ENCODE data around the gene CH25H.
"Not testable (repeated sequence)": the region's sequence is repeated elsewhere in the genome, so short reads cannot be mapped to it uniquely, and the experiment has no call there.

The CH25H gene

DNA sequence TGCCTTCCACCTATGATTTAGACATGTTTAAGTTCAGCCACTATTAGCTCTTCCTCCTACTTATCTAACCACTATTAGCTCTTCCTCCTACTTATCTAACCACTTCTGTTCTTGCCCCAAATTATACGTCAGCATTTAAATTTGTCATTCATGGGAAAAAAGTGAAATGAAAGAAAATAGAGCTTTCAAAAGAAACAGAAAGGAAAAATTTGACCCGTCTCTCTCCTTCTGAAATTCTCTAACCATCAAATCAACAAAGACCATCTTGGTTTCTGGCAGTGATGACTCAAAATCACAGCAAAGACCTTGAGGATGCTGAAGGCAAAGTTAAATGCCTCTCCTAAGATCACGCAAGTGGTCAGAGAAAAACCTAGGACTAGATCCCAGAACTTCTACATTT, 41.9 kb upstream of the CH25H start:
- TF ChIP-seq, protein P1, sequence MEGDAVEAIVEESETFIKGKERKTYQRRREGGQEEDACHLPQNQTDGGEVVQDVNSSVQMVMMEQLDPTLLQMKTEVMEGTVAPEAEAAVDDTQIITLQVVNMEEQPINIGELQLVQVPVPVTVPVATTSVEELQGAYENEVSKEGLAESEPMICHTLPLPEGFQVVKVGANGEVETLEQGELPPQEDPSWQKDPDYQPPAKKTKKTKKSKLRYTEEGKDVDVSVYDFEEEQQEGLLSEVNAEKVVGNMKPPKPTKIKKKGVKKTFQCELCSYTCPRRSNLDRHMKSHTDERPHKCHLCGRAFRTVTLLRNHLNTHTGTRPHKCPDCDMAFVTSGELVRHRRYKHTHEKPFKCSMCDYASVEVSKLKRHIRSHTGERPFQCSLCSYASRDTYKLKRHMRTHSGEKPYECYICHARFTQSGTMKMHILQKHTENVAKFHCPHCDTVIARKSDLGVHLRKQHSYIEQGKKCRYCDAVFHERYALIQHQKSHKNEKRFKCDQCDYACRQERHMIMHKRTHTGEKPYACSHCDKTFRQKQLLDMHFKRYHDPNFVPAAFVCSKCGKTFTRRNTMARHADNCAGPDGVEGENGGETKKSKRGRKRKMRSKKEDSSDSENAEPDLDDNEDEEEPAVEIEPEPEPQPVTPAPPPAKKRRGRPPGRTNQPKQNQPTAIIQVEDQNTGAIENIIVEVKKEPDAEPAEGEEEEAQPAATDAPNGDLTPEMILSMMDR (IDR thresholded peaks at IDR 0.05; ENCODE audit: low read depth, low read length) = no peak
- no peak for DNase-seq (ENCODE audit: low read depth, low spot score)
- H3K4me3 ChIP-seq (ENCODE audit: low read depth, low read length) = no peak overlapping the region
- in situ Hi-C loops (cut with HindIII; ENCODE audit: low sequenced_read_pairs) = no loop called here

DNA sequence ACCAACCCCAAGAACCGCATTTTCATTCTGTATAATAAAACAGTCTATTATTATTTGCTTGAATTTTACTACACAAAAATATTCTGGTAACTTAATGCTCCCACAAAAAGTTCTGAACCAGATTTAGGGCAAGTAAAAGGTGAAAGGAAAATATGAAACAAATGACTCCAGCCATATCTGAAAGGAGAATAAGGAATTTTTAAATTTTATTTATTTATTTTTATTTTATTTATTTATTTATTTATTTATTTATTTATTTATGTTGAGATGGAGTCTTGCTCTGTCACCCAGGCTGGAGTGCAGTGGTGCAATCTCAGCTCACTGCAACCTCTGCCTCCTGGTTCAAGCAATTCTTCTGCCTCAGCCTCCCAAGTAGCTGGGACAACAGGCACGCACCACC, 40.5 kb upstream of the CH25H start:
- H3K4me3 ChIP-seq (ENCODE audit: low read depth, low read length); in situ Hi-C loops (cut with HindIII; ENCODE audit: low sequenced_read_pairs); DNase-seq (ENCODE audit: low read depth, low spot score): not testable (repeated sequence)

DNA sequence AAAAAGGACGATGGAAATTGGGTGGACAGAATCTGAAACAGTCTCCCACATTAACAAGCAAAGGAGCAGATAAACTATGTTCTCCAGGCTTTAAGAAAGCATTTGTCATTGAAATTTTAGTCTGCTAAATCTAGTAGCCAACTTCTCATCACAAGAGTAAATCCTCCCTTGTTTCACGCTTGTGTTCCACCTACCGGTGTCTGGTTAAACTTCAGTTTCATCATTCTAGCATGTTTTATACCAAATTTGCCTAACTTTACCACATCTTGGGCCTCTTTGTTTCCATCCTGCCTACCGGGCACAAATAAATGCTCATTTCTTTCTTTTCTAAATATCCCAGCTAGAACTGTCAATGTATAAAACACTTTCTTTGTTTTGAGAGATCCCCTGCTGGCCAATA, 38.7 kb upstream of the CH25H start:
- in situ Hi-C loops (cut with HindIII; ENCODE audit: low sequenced_read_pairs) = no loop called here

DNA sequence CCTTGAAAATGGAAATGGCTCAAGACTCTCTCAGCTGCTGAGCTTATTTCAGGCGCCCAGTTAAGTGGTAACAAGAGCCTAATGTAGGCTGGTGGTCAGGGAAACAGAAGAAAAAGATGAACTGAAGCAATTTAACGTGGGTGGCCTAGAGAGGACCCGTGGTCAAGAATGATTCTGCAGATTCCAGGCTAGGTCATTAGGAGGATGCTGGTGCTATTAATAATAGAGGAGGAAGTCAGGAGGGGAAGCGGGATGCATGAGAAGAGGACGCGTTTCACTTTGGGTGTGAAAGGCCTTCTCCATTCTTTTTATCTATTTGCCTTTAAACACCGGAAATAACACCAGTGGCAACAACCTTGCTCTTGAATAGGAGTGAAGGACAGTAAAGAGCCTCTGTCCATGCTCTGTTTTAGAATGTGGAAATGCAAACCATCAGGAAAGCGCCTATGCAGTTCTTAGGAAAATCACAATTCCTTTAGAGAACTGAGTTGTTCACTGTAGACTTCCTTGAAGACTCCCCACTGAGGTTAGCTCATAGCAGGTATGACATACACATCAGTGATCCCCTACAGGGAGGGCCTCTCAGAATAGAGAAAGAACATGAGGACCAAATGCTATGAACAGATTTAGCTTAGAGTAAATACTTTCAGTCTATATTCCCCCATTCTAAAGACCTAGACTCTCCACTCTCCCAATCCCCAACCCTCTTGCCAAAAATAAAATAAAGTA, 35.9 kb upstream of the CH25H start:
- H3K4me3 ChIP-seq (ENCODE audit: low read depth, low read length) = no peak overlapping the region
- in situ Hi-C loops (cut with HindIII; ENCODE audit: low sequenced_read_pairs) = no loop called here
- DNase-seq (ENCODE audit: low read depth, low spot score) = no peak
- TF ChIP-seq, protein P1 (IDR thresholded peaks at IDR 0.05; ENCODE audit: low read depth, low read length) = no peak

More for the DNA sequence above, 38.7 kb upstream of the CH25H start:
- TF ChIP-seq, protein P1 (IDR thresholded peaks at IDR 0.05; ENCODE audit: low read depth, low read length) = no peak
- DNase-seq (ENCODE audit: low read depth, low spot score) = no peak
- H3K4me3 ChIP-seq (ENCODE audit: low read depth, low read length) = no peak overlapping the region

DNA sequence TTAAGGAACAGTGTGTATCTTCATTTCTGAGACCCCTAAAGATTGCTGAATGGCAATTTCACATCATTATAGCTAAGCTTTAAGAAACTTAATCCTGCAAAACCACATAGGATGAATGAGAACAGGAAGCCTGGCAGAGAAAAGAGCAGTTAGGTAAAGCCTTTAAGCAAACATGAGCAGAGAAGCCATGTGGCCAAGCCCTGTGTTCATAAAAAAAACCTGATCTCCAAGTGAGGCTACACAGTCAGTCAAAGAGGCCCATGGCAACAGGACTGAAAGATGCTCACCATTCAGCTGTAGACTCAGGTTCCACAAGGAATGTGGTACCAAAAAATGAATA, 35.2 kb upstream of the CH25H start:
- TF ChIP-seq, protein P1 (IDR thresholded peaks at IDR 0.05; ENCODE audit: low read depth, low read length) = no peak
- no peak for DNase-seq (ENCODE audit: low read depth, low spot score)
- H3K4me3 ChIP-seq (ENCODE audit: low read depth, low read length) = no peak overlapping the region
- in situ Hi-C loops (cut with HindIII; ENCODE audit: low sequenced_read_pairs) = no loop called here

DNA sequence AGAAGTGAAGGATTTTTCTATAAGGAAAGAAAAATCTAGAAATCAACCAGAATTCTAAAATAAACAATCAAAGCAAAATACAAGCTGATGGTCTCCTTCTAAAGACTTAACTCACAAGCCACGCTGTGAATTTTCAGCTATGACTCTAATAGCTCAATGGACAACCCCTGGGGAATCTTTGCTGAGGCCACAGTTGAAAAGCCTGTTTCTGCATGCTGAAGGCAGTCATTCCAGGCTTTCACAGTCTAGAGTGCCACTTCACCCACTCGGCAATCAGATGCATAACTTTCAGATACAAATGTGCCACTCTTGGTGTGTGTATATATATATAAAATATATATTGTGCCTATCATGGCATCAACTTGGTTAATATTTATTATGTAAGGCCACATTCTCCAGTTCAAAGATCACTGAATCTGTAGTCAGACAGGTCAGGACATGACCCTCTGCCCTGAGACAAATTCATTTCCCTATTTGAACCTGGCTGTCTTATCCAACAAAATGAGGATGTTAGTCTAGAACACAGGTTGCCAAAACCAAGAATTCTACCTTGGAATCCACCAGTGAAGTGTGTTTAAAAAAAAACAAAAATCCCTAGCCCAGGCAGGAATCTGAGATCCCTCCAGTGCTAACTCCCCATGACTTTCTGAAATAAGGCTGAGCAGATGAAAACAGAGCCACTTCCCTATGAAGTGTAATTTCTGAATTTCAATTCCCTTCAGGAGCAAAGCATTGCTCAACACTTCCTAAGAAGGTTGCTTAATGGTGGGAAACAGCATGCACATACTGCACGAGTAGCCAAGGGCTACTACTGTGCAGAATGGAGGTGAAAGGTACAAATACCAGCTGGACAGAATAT, 34.6 kb upstream of the CH25H start:
- no peak for DNase-seq (ENCODE audit: low read depth, low spot score)
- no peak overlapping the region for H3K4me3 ChIP-seq (ENCODE audit: low read depth, low read length)
- in situ Hi-C loops (cut with HindIII; ENCODE audit: low sequenced_read_pairs) = no loop called here
- TF ChIP-seq, protein P1 (IDR thresholded peaks at IDR 0.05; ENCODE audit: low read depth, low read length) = no peak

DNA sequence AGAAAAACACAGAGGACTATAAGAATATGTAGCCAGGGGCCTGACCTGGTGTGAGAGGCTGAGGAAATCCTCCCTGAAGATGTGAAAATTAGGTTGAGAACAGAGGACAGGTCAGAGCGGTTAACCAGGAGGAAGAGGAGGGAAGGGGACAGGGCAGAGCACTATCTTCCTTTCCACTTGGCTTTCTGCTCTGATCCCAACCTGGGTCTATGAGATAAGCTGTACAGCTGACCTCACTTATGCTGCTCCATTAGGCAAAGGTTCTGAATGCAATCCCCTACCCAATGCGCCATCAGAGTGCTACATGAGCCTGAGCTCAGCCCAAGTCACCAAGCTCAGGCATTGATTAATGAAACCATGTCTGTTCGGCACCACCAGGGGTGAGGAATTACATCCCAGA, 33.9 kb upstream of the CH25H start:
- DNase-seq (ENCODE audit: low read depth, low spot score) = no peak
- in situ Hi-C loops (cut with HindIII; ENCODE audit: low sequenced_read_pairs) = no loop called here
- no peak overlapping the region for H3K4me3 ChIP-seq (ENCODE audit: low read depth, low read length)
- TF ChIP-seq, protein P1 (IDR thresholded peaks at IDR 0.05; ENCODE audit: low read depth, low read length) = no peak

Measured in astrocyte of the spinal cord (primary cell).